C4-2B (cell line): ENCODE data around the gene CCDC9.

Experiments used
- H3K27ac ChIP-seq: fragments of 450-650 bp; 2 replicates; pipeline ENCODE4 v1.5.1; 2017
- CTCF ChIP-seq: fragments of 450-650 bp; conservative IDR thresholded peaks from 2 replicates; pipeline ENCODE4 v1.5.1; 2017; ENCODE audit warnings: mild to moderate bottlenecking
- ZFX ChIP-seq: fragments of 450-650 bp; IDR thresholded peaks from 2 replicates; pipeline ENCODE4 v1.6.1; 2017

Gene CCDC9

GRCh38 chr19:47310819-47311218 lies 54.5 kb downstream of the CCDC9 start:
- H3K27ac ChIP-seq: no peak overlapping the region
- no peak for TF ChIP-seq ZFX
- no peak for TF ChIP-seq CTCF

GRCh38 chr19:47312366-47313006 lies 56.2 kb downstream of the CCDC9 start:
- H3K27ac ChIP-seq: no peak overlapping the region
- TF ChIP-seq CTCF: no peak
- TF ChIP-seq ZFX: no peak

GRCh38 chr19:47313754-47314295 lies 57.5 kb downstream of the CCDC9 start:
- TF ChIP-seq ZFX: no peak
- no peak for TF ChIP-seq CTCF
- no peak overlapping the region for H3K27ac ChIP-seq

GRCh38 chr19:47315125-47315821 lies 58.9 kb downstream of the CCDC9 start:
- H3K27ac ChIP-seq: no peak overlapping the region
- TF ChIP-seq ZFX: no peak
- no peak for TF ChIP-seq CTCF

- TF ChIP-seq CTCF: no peak
- no peak for TF ChIP-seq ZFX
- H3K27ac ChIP-seq: no peak overlapping the region
Measured at GRCh38 chr19:47316513-47316912, 60.2 kb downstream of the CCDC9 start.

GRCh38 chr19:47319923-47320871 lies 63.9 kb downstream of the CCDC9 start:
- H3K27ac ChIP-seq: no peak overlapping the region

More at GRCh38 chr19:47319923-47320871, 63.9 kb downstream of the CCDC9 start:
- TF ChIP-seq CTCF (no peak), ZFX (no peak)
